Measurements from ENCODE around the gene NOS1AP.

DNA sequence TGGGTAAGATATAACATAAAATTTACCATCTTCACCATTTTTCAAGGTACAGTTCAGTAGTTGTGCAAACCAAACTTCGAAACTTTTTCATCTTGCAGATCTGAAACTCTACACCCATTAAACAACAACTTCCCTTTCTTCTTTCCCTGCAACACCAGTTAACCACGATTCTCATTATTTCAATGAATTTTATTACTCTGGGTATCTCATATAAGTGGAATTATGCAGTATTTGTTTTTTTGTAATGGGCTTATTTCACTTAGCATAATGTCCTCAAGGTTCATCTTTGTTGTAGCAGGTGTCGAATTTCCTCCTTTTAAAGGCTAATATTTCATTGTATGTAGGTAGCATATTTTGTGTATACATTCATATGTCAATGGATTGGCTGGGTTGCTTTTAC, 161.0 kb downstream of the NOS1AP start:
- TF ChIP-seq EP300 (IDR thresholded peaks at IDR 0.05), result no peak
- no peak for TF ChIP-seq CTCF (IDR thresholded peaks at IDR 0.05)
- TF ChIP-seq POLR2AphosphoS5 (IDR thresholded peaks at IDR 0.05), result no peak

Data from esophagus muscularis mucosa (tissue), 4 donors.